HEK293 (cell line): ENCODE results near the gene MYH3.

Source experiments
- CTCF ChIA-PET: fragments of 350-600 bp; formaldehyde crosslinking; extraction: SDS; loops from one replicate; lab custom pipeline; 2021; ENCODE audit warnings: antibody characterized with exemption; lab: Yijun Ruan, JAX
- POLR2A ChIA-PET: fragments of 300-600 bp; formaldehyde crosslinking; extraction: SDS; loops from one replicate; lab custom pipeline; 2020; ENCODE audit warnings: antibody characterized with exemption, inconsistent platforms; lab: Yijun Ruan, JAX
- H3K27ac ChIP-seq: fragments of 200-500 bp; sonication (Bioruptor generic); 2 replicates; pipeline ENCODE4 v1.5.1; 2014; ENCODE audit warnings: low read depth, low read length, control low read depth, inconsistent platforms; ENCODE audit errors: extremely low read depth
- H3K36me3 ChIP-seq, 2 experiments: fragments of 200-500 bp in 1 of 2; sonication (Bioruptor generic) in 1 of 2; 1 replicate in 1 of 2; 2 replicates in 1 of 2; pipeline ENCODE4 v1.5.1; 2014 to 2017; ENCODE audit warnings: inconsistent platforms in 2 of 2, low read length in 2 of 2; ENCODE audit not compliant: control insufficient read depth in 2 of 2, insufficient read depth in 1 of 2
- H3K4me1 ChIP-seq: fragments of 200-500 bp; sonication (Bioruptor generic); 2 replicates; pipeline ENCODE4 v1.5.1; 2014; ENCODE audit warnings: mild to moderate bottlenecking, low read length, inconsistent platforms; ENCODE audit not compliant: control insufficient read depth, insufficient read depth
- H3K4me3 ChIP-seq: 2 replicates; pipeline ENCODE4 v1.5.1; 2011; ENCODE audit warnings: low read depth, mild to moderate bottlenecking, control low read depth, low read length, moderate library complexity
- H3K9me3 ChIP-seq: fragments of 200-500 bp; sonication (Bioruptor generic); 2 replicates; pipeline ENCODE4 v1.5.1; 2014; ENCODE audit warnings: low read depth, low read length, inconsistent platforms; ENCODE audit not compliant: control insufficient read depth, insufficient read depth
- EGR2 ChIP-seq: fragments of 450-650 bp; formaldehyde crosslinking; IDR thresholded peaks from 2 replicates; pipeline ENCODE4 v1.5.1; 2016; ENCODE audit warnings: low read depth, missing biosample characterization, missing genetic modification characterization
- GLIS2 ChIP-seq: fragments of 450-650 bp; formaldehyde crosslinking; IDR thresholded peaks from 2 replicates; pipeline ENCODE4 v1.5.1; 2016; ENCODE audit warnings: missing biosample characterization, missing genetic modification characterization
- HOXC10 ChIP-seq: sonication (generic); formaldehyde crosslinking; IDR thresholded peaks from 2 replicates; pipeline ENCODE4 v1.8.1; 2023; ENCODE audit warnings: mild to moderate bottlenecking, missing genetic modification reagents
- ZBTB7A ChIP-seq: fragments of 450-650 bp; formaldehyde crosslinking; IDR thresholded peaks from 2 replicates; pipeline ENCODE4 v1.5.1; 2016; ENCODE audit warnings: low read depth, missing biosample characterization, missing genetic modification characterization
- ZFP3 ChIP-seq: fragments of 450-650 bp; formaldehyde crosslinking; IDR thresholded peaks from 2 replicates; pipeline ENCODE4 v1.5.1; 2016; ENCODE audit warnings: low read depth, missing biosample characterization, missing genetic modification characterization
- ZNF138 ChIP-seq: fragments of 450-650 bp; formaldehyde crosslinking; IDR thresholded peaks from 2 replicates; pipeline ENCODE4 v1.5.1; 2016; ENCODE audit warnings: missing biosample characterization, missing genetic modification characterization, borderline replicate concordance
- ZNF169 ChIP-seq: fragments of 450-650 bp; formaldehyde crosslinking; IDR thresholded peaks from 2 replicates; pipeline ENCODE4 v1.5.1; 2016; ENCODE audit warnings: missing biosample characterization, missing genetic modification characterization
- ZNF184 ChIP-seq: fragments of 450-650 bp; IDR thresholded peaks from 2 replicates; pipeline ENCODE4 v1.5.1; 2018; ENCODE audit warnings: missing biosample characterization, mild to moderate bottlenecking, missing genetic modification characterization
- ZNF19 ChIP-seq: fragments of 450-650 bp; formaldehyde crosslinking; IDR thresholded peaks from 2 replicates; pipeline ENCODE4; 2016; ENCODE audit warnings: missing biosample characterization, missing genetic modification characterization, low read depth
- ZNF223 ChIP-seq: fragments of 450-650 bp; formaldehyde crosslinking; IDR thresholded peaks from 2 replicates; pipeline ENCODE4 v1.5.1; 2016; ENCODE audit warnings: missing biosample characterization, missing genetic modification characterization
- ZNF274 ChIP-seq, 2 experiments: fragments of 200-500 bp in 1 of 2; fragments of 450-650 bp in 1 of 2; sonication (Bioruptor generic) in 1 of 2; formaldehyde crosslinking in 1 of 2; IDR thresholded peaks; 2 replicates each; pipeline versions ENCODE4 v1.5.1 to v1.6.1; 2014 to 2016; ENCODE audit warnings: borderline replicate concordance in 1 of 2, inconsistent platforms in 1 of 2, low read length in 1 of 2, missing biosample characterization in 1 of 2, missing genetic modification characterization in 1 of 2
- ZNF335 ChIP-seq: fragments of 450-650 bp; formaldehyde crosslinking; conservative IDR thresholded peaks from 2 replicates; pipeline ENCODE4 v1.5.1; 2016; ENCODE audit warnings: missing biosample characterization, missing genetic modification characterization
- ZNF341 ChIP-seq: fragments of 450-650 bp; formaldehyde crosslinking; IDR thresholded peaks from 2 replicates; pipeline ENCODE4; 2016; ENCODE audit warnings: low read depth, missing biosample characterization, missing genetic modification characterization
- ZNF366 ChIP-seq: fragments of 450-650 bp; formaldehyde crosslinking; conservative IDR thresholded peaks from 2 replicates; pipeline ENCODE4 v1.5.1; 2016; ENCODE audit warnings: missing biosample characterization, missing genetic modification characterization
- ZNF473 ChIP-seq: fragments of 450-650 bp; formaldehyde crosslinking; IDR thresholded peaks from 2 replicates; pipeline ENCODE4 v1.5.1; 2017; ENCODE audit warnings: missing biosample characterization, missing genetic modification characterization
- ZNF501 ChIP-seq: fragments of 450-650 bp; formaldehyde crosslinking; IDR thresholded peaks from 2 replicates; pipeline ENCODE4 v1.5.1; 2016; ENCODE audit warnings: missing biosample characterization, missing genetic modification characterization
- ZNF585B ChIP-seq: fragments of 450-650 bp; formaldehyde crosslinking; IDR thresholded peaks from 2 replicates; pipeline ENCODE4 v1.5.1; 2016; ENCODE audit warnings: missing biosample characterization, missing genetic modification characterization
- ZNF664 ChIP-seq: fragments of 450-650 bp; formaldehyde crosslinking; IDR thresholded peaks from 2 replicates; pipeline ENCODE4 v1.5.1; 2016; ENCODE audit warnings: missing biosample characterization, missing genetic modification characterization
- ZNF701 ChIP-seq: fragments of 450-650 bp; formaldehyde crosslinking; IDR thresholded peaks from 2 replicates; pipeline ENCODE4 v1.5.1; 2016; ENCODE audit warnings: missing biosample characterization, missing genetic modification characterization
- ZSCAN30 ChIP-seq: fragments of 450-650 bp; IDR thresholded peaks from 2 replicates; pipeline ENCODE4 v1.5.1; 2018; ENCODE audit warnings: missing biosample characterization, mild to moderate bottlenecking, missing genetic modification characterization, moderate library complexity
- TF ChIP-seq, protein P1 (sequence below): fragments of 450-650 bp; formaldehyde crosslinking; IDR thresholded peaks from 2 replicates; pipeline ENCODE4 v1.5.1; 2017; ENCODE audit warnings: missing biosample characterization, missing genetic modification characterization
- TF ChIP-seq, protein P2 (sequence below): fragments of 450-650 bp; formaldehyde crosslinking; IDR thresholded peaks from 2 replicates; pipeline ENCODE4 v1.5.1; 2016; ENCODE audit warnings: missing biosample characterization, missing genetic modification characterization
- TF ChIP-seq, protein P3 (sequence below): fragments of 450-650 bp; formaldehyde crosslinking; IDR thresholded peaks from 2 replicates; pipeline ENCODE4 v1.5.1; 2016; ENCODE audit warnings: missing biosample characterization, missing genetic modification characterization
- TF ChIP-seq, protein P4 (sequence below): fragments of 450-650 bp; formaldehyde crosslinking; IDR thresholded peaks from 2 replicates; pipeline ENCODE4 v1.5.1; 2016; ENCODE audit warnings: missing biosample characterization, missing genetic modification characterization, low read depth

Gene MYH3

DNA sequence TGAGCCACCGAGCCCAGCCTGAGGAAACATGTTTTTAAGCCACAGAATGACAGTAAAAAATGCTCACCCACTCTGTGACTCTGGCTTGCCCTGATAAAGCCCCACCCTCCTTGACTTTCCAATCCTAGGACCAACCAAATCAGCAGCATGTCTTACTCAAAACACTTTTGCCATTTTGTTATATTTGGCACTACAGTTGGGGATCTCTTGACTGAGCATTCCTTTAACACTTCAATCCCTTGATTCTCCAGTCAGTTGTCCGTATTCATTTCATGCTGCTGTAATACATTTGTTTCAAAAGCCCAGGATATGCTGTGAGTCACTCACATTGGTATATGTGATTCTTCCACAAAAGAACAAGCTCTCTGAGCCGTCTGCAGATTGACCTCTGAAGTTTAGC lies 8.2 kb downstream of the MYH3 start:
- POLR2A ChIA-PET = no interaction called here
- TF ChIP-seq ZNF138 (tag by site-specific recombination) (no peak), ZNF585B (tag by site-specific recombination) (no peak), GLIS2 (no peak), ZNF274 (IDR thresholded peaks at IDR 0.05; ENCODE audit: low read length) (no peak), ZNF274 (tag by site-specific recombination; IDR thresholded peaks at IDR 0.05; ENCODE audit: borderline replicate concordance) (no peak), ZNF184 (tag by site-specific recombination) (no peak), ZNF366 (tag by site-specific recombination) (no peak), HOXC10 (CRISPR knock-in tag) (no peak), ZNF19 (tag by site-specific recombination) (no peak), ZNF501 (tag by site-specific recombination) (no peak), ZNF664 (tag by site-specific recombination) (no peak), ZFP3 (no peak), ZNF701 (tag by site-specific recombination) (no peak), ZNF473 (tag by site-specific recombination) (no peak), EGR2 (no peak), ZNF341 (no peak)
- TF ChIP-seq, protein P1, sequence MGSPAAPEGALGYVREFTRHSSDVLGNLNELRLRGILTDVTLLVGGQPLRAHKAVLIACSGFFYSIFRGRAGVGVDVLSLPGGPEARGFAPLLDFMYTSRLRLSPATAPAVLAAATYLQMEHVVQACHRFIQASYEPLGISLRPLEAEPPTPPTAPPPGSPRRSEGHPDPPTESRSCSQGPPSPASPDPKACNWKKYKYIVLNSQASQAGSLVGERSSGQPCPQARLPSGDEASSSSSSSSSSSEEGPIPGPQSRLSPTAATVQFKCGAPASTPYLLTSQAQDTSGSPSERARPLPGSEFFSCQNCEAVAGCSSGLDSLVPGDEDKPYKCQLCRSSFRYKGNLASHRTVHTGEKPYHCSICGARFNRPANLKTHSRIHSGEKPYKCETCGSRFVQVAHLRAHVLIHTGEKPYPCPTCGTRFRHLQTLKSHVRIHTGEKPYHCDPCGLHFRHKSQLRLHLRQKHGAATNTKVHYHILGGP (tag by site-specific recombination) = no peak
- TF ChIP-seq, protein P2, sequence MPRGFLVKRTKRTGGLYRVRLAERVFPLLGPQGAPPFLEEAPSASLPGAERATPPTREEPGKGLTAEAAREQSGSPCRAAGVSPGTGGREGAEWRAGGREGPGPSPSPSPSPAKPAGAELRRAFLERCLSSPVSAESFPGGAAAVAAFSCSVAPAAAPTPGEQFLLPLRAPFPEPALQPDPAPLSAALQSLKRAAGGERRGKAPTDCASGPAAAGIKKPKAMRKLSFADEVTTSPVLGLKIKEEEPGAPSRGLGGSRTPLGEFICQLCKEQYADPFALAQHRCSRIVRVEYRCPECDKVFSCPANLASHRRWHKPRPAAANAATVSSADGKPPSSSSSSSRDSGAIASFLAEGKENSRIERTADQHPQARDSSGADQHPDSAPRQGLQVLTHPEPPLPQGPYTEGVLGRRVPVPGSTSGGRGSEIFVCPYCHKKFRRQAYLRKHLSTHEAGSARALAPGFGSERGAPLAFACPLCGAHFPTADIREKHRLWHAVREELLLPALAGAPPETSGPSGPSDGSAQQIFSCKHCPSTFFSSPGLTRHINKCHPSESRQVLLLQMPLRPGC (tag by site-specific recombination) = no peak

DNA sequence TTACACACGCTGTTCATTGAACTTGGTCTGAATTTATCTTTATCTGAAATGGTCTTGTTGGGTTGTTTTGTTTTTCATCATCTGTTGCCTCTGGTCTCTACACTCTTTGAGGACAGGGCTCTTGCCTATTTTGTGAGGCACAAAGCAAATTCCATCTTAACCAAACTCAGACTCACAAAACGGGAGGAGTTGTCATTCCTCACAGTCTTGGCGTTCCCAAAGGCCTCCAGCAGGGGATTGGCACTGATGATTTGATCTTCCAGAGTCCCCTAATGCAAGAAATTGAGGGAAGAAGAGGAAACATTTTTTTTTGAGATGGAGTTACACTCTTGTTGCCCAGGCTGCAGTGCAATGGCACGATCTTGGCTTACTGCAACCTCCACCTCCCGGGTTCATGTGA lies 8.7 kb downstream of the MYH3 start:
- ChIA-PET POLR2A (no interaction called here), CTCF (interaction anchor here (0.6 to 10.2 kb wide), 5 partner anchors 15 to 353 kb away, joined by 3 to 135 read pairs (median 3); no protein-coding TSS in a partner anchor)
- no peaks in the 10 kb centered on the region for H3K4me1 ChIP-seq

More for the DNA sequence above, 8.2 kb downstream of the MYH3 start:
- CTCF ChIA-PET = interaction anchor here (0.7 to 1.2 kb wide), 2 partner anchors 23 to 367 kb away, joined by 3 to 5 read pairs; no protein-coding TSS in a partner anchor
- peaks cover 0 to 13% of the 10 kb centered on the region in 2 experiments; a peak in 2 of 3 replicates for H3K36me3 ChIP-seq
- no peaks in the 10 kb centered on the region for H3K9me3 ChIP-seq
- H3K27ac ChIP-seq = no peak overlapping the region
- H3K4me1 ChIP-seq = no peaks in the 10 kb centered on the region
- no peak overlapping the region for H3K4me3 ChIP-seq

More for the DNA sequence above, 8.7 kb downstream of the MYH3 start:
- Histone ChIP-seq H3K27ac (no peak overlapping the region), H3K4me3 (no peak overlapping the region), H3K36me3 (peaks cover 0 to 13% of the 10 kb centered on the region in 2 experiments; a peak in 2 of 3 replicates), H3K9me3 (no peaks in the 10 kb centered on the region)
- no peak for TF ChIP-seq ZNF169
- no peak for TF ChIP-seq ZNF335
- TF ChIP-seq ZNF223 = no peak
- TF ChIP-seq ZBTB7A (tag by site-specific recombination) = no peak
- TF ChIP-seq ZSCAN30 = no peak
- TF ChIP-seq, protein P3, sequence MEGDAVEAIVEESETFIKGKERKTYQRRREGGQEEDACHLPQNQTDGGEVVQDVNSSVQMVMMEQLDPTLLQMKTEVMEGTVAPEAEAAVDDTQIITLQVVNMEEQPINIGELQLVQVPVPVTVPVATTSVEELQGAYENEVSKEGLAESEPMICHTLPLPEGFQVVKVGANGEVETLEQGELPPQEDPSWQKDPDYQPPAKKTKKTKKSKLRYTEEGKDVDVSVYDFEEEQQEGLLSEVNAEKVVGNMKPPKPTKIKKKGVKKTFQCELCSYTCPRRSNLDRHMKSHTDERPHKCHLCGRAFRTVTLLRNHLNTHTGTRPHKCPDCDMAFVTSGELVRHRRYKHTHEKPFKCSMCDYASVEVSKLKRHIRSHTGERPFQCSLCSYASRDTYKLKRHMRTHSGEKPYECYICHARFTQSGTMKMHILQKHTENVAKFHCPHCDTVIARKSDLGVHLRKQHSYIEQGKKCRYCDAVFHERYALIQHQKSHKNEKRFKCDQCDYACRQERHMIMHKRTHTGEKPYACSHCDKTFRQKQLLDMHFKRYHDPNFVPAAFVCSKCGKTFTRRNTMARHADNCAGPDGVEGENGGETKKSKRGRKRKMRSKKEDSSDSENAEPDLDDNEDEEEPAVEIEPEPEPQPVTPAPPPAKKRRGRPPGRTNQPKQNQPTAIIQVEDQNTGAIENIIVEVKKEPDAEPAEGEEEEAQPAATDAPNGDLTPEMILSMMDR = no peak
- TF ChIP-seq, protein P4, sequence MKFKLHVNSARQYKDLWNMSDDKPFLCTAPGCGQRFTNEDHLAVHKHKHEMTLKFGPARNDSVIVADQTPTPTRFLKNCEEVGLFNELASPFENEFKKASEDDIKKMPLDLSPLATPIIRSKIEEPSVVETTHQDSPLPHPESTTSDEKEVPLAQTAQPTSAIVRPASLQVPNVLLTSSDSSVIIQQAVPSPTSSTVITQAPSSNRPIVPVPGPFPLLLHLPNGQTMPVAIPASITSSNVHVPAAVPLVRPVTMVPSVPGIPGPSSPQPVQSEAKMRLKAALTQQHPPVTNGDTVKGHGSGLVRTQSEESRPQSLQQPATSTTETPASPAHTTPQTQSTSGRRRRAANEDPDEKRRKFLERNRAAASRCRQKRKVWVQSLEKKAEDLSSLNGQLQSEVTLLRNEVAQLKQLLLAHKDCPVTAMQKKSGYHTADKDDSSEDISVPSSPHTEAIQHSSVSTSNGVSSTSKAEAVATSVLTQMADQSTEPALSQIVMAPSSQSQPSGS (tag by site-specific recombination) = no peak
